GM23248 (cell line): Measurements from ENCODE around the gene OR8G5. TPM values are rescaled to one million over a fixed set of nuclear protein-coding genes. Genes with fewer than 3 reads are reported as not detected.

Experiments used
- DNase-seq: peaks from one replicate; pipeline ENCODE4 v3.0.0-alpha.2; 2015
- H2AFZ ChIP-seq: fragments of 200-600 bp; sonication (generic); 2 replicates; pipeline ENCODE4 v1.6.1; 2016; ENCODE audit warnings: antibody characterized with exemption
- H3F3A ChIP-seq: fragments of 200-600 bp; sonication (generic); 2 replicates; pipeline ENCODE4 v1.6.1; 2016; ENCODE audit warnings: mild to moderate bottlenecking, antibody characterized with exemption, mixed run types; ENCODE audit not compliant: insufficient read depth
- H3K27ac ChIP-seq: fragments of 200-600 bp; sonication (generic); 2 replicates; pipeline ENCODE4 v1.5.1; 2016; ENCODE audit warnings: mild to moderate bottlenecking
- H3K27me3 ChIP-seq: fragments of 200-600 bp; sonication (generic); replicated peaks from 2 replicates; pipeline ENCODE4 v1.6.1; 2016; ENCODE audit warnings: mild to moderate bottlenecking; ENCODE audit not compliant: insufficient read depth
- H3K36me3 ChIP-seq: fragments of 200-600 bp; sonication (generic); 2 replicates; pipeline ENCODE4 v1.6.1; 2016; ENCODE audit warnings: low read depth, mild to moderate bottlenecking
- H3K4me1 ChIP-seq: fragments of 200-600 bp; sonication (generic); 2 replicates; pipeline ENCODE4 v1.6.1; 2016; ENCODE audit warnings: mild to moderate bottlenecking; ENCODE audit not compliant: insufficient read depth
- H3K4me2 ChIP-seq: fragments of 200-600 bp; sonication (generic); one replicate; pipeline ENCODE4 v1.6.1; 2016; ENCODE audit warnings: mild to moderate bottlenecking; ENCODE audit not compliant: unreplicated experiment
- H3K4me3 ChIP-seq: fragments of 200-600 bp; sonication (generic); 2 replicates; pipeline ENCODE4 v1.5.1; 2016; ENCODE audit warnings: mild to moderate bottlenecking
- H3K79me2 ChIP-seq: fragments of 200-600 bp; sonication (generic); 2 replicates; pipeline ENCODE4 v1.6.1; 2016; ENCODE audit warnings: mild to moderate bottlenecking; ENCODE audit not compliant: insufficient read depth
- H3K9ac ChIP-seq: fragments of 200-600 bp; sonication (generic); 2 replicates; pipeline ENCODE4 v1.6.1; 2016; ENCODE audit warnings: mild to moderate bottlenecking
- H3K9me2 ChIP-seq: fragments of 200-600 bp; sonication (generic); 2 replicates; pipeline ENCODE4 v1.6.1; 2016; ENCODE audit warnings: mixed run types, mild to moderate bottlenecking, moderate library complexity; ENCODE audit not compliant: insufficient read depth
- H3K9me3 ChIP-seq: fragments of 200-600 bp; sonication (generic); one replicate; pipeline ENCODE4 v1.6.1; 2017; ENCODE audit warnings: low read depth
- H4K20me1 ChIP-seq: fragments of 200-600 bp; sonication (generic); 2 replicates; pipeline ENCODE4 v1.6.0; 2016; ENCODE audit not compliant: insufficient read depth
- EZH2 ChIP-seq: fragments of 200-600 bp; sonication (generic); IDR thresholded peaks from 2 replicates; pipeline ENCODE4 v1.6.1; 2018; ENCODE audit warnings: antibody characterized with exemption, mild to moderate bottlenecking; ENCODE audit not compliant: insufficient read depth, poor library complexity, severe bottlenecking
- EZH2phosphoT487 ChIP-seq: fragments of 200-600 bp; sonication (generic); IDR thresholded peaks from 2 replicates; pipeline ENCODE4 v1.6.1; 2018; ENCODE audit warnings: antibody characterized with exemption, moderate library complexity, mild to moderate bottlenecking, low read depth; ENCODE audit not compliant: insufficient read depth
- WGBS, 2 experiments: methylation state at CpG; one replicate each; pipeline ENCODE4 v1.1.6; 2015 to 2017; ENCODE audit warnings: low lambda C conversion rate in 2 of 2, low coverage in 1 of 2; ENCODE audit errors: missing lambda C conversion rate in 2 of 2; 5-methylcytosine and 5-hydroxymethylcytosine counted together
- in situ Hi-C: fragments of 300-500 bp; cut with MboI; formaldehyde crosslinking; loops from 2 replicates; pipeline ENCODE4 v1.15.0; 2020
- polyA plus RNA-seq: library from polyadenylated mRNA; unstranded; fragments of >200 nt; fragmentation: Nextera tagmentation; extraction: Ambion mirVana; gene quantifications from 2 replicates; pipeline ENCODE4 v1.2.1, GENCODE V29; 2016
- total RNA-seq: library from RNA; depleted of rRNA; stranded (reverse); fragments of >200 nt; shearing (Covaris generic); gene quantifications from 2 replicates; pipeline ENCODE4 v1.2.3, GENCODE V29; 2014; rRNA removed

Gene OR8G5, protein sequence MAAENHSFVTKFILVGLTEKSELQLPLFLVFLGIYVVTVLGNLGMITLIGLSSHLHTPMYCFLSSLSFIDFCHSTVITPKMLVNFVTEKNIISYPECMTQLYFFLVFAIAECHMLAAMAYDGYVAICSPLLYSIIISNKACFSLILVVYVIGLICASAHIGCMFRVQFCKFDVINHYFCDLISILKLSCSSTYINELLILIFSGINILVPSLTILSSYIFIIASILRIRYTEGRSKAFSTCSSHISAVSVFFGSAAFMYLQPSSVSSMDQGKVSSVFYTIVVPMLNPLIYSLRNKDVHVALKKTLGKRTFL
- total RNA-seq (not detected in 2 replicates), polyA plus RNA-seq (not detected in 2 replicates)

DNA sequence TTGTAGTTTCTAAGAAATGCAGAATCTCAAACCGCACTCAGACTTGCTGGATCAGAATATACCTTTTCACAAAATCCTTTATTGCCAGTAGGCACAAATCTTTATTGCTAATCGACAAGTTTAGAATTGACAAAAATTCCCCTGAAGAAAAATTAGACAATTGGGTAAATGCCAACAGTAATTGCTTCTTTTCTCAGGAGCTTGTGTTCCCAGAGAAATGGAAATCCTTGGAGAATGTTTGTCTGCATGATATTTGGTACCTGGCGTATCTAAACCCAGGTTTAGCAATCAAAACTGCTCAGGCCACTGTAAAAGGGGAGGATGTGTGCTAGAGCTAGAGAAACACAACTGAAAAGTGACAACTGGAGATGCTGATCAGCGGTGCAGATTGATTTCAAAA lies at the start of gene OR8G5:
Gene OR8G5 (plus strand): TSS at position 301 of the 400 bp plus-strand sequence. CDS start 8,556 bp downstream, outside the sequence.
- WGBS, 2 experiments = 43 to 44% methylated on average over 4 of the region's 4 CpGs

DNA sequence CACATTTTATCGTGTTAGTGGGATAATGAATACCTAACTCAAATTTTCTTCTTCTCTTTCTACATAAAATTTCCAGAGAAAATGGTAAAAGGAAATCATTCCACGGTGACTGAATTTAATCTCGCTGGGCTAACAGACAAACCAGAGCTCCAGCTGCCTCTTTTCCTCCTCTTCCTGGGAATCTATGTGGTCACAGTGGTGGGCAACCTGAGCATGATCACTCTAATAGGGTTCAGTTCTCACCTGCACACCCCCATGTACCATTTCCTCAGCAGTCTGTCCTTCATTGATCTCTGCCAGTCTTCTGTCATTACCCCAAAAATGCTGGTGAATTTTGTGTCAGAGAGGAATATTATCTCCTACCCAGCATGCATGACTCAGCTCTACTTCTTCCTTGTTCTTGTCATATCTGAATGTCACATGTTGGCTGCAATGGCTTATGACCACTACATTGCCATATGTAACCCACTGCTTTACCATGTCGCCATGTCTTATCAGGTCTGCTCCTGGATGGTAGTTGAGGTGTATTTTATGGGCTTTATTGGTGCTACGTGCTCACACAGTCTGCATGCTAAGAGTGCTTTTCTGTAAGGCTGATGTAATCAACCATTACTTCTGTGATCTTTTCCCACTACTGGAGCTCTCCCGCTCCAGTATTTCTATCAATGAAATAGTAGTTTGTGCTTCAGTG lies 48.9 kb upstream of the OR8G5 start:
- no peaks in the 10 kb centered on the region for H3K79me2 ChIP-seq
- in situ Hi-C loops = no loop called here

More for the DNA sequence above, at the start of gene OR8G5:
- Histone ChIP-seq H4K20me1 (no peaks in the 10 kb centered on the region), H3F3A (no peaks in the 10 kb centered on the region), H2AFZ (no peak within 1 kb of the TSS), H3K9me3 (no peaks in the 10 kb centered on the region), H3K4me2 (no peak within 1 kb of the TSS), H3K79me2 (no peaks in the 10 kb centered on the region), H3K4me3 (no peak within 1 kb of the TSS), H3K36me3 (no peaks in the 10 kb centered on the region), H3K9ac (no peak within 1 kb of the TSS), H3K4me1 (no peaks in the 10 kb centered on the region), H3K27ac (no peak within 1 kb of the TSS), H3K9me2 (0 out of 2 replicates have a peak, but pooled peaks cover 3% of the 10 kb centered on the region), H3K27me3 (peaks cover 16% of the 10 kb centered on the region)
- in situ Hi-C loops = no loop called here
- no peak for DNase-seq
- no peak for TF ChIP-seq EZH2phosphoT487

DNA sequence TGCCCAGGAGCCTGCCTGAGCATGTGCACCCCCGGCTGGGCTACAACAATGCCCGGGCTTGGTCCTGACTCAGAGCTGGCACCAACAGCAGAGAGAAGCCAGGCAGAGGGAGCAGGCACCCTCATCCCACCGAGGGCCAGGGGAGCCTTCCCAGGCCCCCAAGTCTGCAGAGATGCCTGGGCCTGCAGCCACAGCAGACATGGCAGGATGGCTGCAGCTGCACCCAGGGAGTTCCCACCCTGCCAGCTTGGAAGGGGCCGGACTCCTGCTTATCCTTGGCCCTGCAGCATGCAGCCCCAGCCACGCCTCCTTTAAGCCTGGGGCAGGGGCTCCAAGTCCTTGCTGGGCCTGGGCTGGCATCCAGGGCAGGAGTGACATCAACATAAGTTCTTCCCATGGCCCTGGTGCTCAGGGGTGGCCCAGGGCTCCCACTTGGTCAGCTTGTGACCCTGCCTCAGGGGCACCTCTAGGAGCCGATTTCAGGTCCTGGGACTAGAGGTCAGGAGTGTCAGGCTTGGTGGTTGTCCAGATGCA lies 46.3 kb upstream of the OR8G5 start:
- no peaks in the 10 kb centered on the region for H3K9me3 ChIP-seq
- no peak overlapping the region for H3K9ac ChIP-seq
- no peak overlapping the region for H3K4me3 ChIP-seq
- H2AFZ ChIP-seq = no peak overlapping the region
- H3K4me1 ChIP-seq = no peaks in the 10 kb centered on the region
- no peaks in the 10 kb centered on the region for H3K79me2 ChIP-seq
- H3K4me2 ChIP-seq = no peak overlapping the region
- H3K27ac ChIP-seq = no peak overlapping the region
- H3K9me2 ChIP-seq = no peaks in the 10 kb centered on the region
- in situ Hi-C loops = no loop called here
- no peak for TF ChIP-seq EZH2
- no peak for TF ChIP-seq EZH2phosphoT487
- no peaks in the 10 kb centered on the region for H4K20me1 ChIP-seq
- H3F3A ChIP-seq = no peaks in the 10 kb centered on the region
- DNase-seq = no peak
- 47 to 48% methylated on average over 6 of the region's 6 CpGs for WGBS, 2 experiments
- H3K27me3 ChIP-seq = no peaks in the 10 kb centered on the region; the same call in 1 of the 2 replicates
- H3K36me3 ChIP-seq = no peaks in the 10 kb centered on the region

More for the DNA sequence above, 48.9 kb upstream of the OR8G5 start:
- H3K4me1 ChIP-seq = no peaks in the 10 kb centered on the region
- H4K20me1 ChIP-seq = no peaks in the 10 kb centered on the region
- no peak overlapping the region for H3K27ac ChIP-seq
- no peak for DNase-seq
- H3K9me3 ChIP-seq = no peaks in the 10 kb centered on the region
- H3K36me3 ChIP-seq = no peaks in the 10 kb centered on the region
- peaks cover 6% of the 10 kb centered on the region for H3K27me3 ChIP-seq
- no peak for TF ChIP-seq EZH2phosphoT487
- TF ChIP-seq EZH2 = no peak
- H2AFZ ChIP-seq = no peak overlapping the region
- H3K9me2 ChIP-seq = no peaks in the 10 kb centered on the region
- H3K9ac ChIP-seq = no peak overlapping the region
- no peak overlapping the region for H3K4me2 ChIP-seq
- no peak overlapping the region for H3K4me3 ChIP-seq
- no peaks in the 10 kb centered on the region for H3F3A ChIP-seq
- 48 to 49% methylated on average over 6 of the region's 6 CpGs for WGBS, 2 experiments

DNA sequence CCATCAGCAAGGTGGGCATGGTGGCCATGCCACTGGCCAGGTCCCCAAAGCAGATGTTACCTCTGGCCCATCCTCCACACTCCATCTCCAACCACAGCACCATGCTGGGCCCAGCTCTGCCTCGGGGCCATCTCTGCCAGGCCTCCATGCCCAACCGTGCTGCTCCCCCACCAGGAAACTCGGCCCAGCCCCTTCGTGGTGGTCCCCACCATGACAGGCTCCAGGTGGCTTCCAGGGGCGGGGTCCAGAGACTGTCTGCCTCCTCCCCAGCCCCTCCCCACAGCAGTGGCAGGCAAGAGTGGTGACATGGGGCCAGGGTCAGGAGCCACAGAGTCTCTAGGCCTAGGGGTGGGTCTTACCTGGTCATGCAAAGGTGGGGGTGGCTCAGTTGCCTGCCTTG lies 45.8 kb upstream of the OR8G5 start:
- H3K9ac ChIP-seq = no peak overlapping the region
- H3K27ac ChIP-seq = no peak overlapping the region
- 59 to 62% methylated on average over 5 of the region's 5 CpGs for WGBS, 2 experiments
- H3K4me3 ChIP-seq = no peak overlapping the region
- no peak overlapping the region for H3K4me2 ChIP-seq
- H3F3A ChIP-seq = no peaks in the 10 kb centered on the region
- no peaks in the 10 kb centered on the region for H3K36me3 ChIP-seq
- H2AFZ ChIP-seq = no peak overlapping the region
- no peak for TF ChIP-seq EZH2phosphoT487
- no peak for TF ChIP-seq EZH2
- H3K4me1 ChIP-seq = no peaks in the 10 kb centered on the region
- no peaks in the 10 kb centered on the region for H4K20me1 ChIP-seq
- no peaks in the 10 kb centered on the region for H3K9me2 ChIP-seq
- no peaks in the 10 kb centered on the region for H3K79me2 ChIP-seq
- no peaks in the 10 kb centered on the region for H3K9me3 ChIP-seq
- in situ Hi-C loops = no loop called here
- no peak for DNase-seq
- no peaks in the 10 kb centered on the region; the same call in 1 of the 2 replicates for H3K27me3 ChIP-seq
